ENCODE data around the gene NDUFA13.

NDUFA13 gene

GRCh38 chr19:19532806-19533701, 17.0 kb downstream of the NDUFA13 start:
- no peak for DNase-seq (ENCODE audit: low read depth, low spot score)

GRCh38 chr19:19533841-19534240, 17.8 kb downstream of the NDUFA13 start:
- DNase-seq (ENCODE audit: low read depth, low spot score), result no peak

DNA sequence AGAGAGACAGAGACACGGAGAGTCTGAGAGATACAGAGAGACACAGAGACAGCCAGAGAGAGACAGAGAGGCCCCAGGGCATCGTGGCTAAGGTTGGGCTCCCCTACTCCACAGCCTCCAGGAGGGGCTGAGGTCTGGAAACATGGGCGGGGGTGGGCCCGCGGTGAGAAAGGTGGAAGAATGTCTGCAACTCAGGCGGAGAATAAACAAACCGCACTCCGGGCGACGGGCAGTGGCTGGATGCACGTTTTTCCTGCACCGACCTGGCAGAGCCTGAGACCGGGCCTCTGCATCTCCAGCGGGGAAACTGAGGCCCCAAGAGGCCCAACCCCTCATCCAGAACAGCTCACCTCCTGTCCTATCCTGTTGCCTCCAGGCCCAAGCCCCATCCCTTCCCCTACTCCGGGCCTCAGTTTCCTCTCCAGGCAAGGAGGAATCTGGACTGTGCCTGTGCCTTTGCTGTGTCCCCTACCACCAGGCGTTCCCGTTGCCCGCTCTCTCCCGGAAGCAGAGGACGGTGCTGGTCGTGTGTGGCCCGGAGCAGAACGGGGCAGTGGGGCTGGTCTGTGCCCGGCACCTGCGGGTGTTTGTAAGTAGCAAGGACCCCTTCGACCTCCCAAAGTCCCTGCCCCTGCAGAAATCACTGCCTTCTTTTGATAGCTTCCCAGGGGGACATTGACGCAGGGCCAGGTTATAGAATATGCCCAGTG, 18.7 kb downstream of the NDUFA13 start:
- DNase-seq (ENCODE audit: low read depth, low spot score), result no peak

GRCh38 chr19:19535311-19536191, 19.5 kb downstream of the NDUFA13 start:
- DNase-seq (ENCODE audit: low read depth, low spot score), result no peak

- DNase-seq (ENCODE audit: low read depth, low spot score), result no peak
These were observed 21.3 kb downstream of the NDUFA13 start for GRCh38 chr19:19537075-19538048.

- DNase-seq (ENCODE audit: low read depth, low spot score), result no peak
These were observed 22.2 kb downstream of the NDUFA13 start, which contains the start of gene CILP2 for GRCh38 chr19:19538061-19538784. Gene CILP2, plus strand, starts transcription at chr19:19538265. Its CDS starts 85 bp downstream, at chr19:19538350.

DNA sequence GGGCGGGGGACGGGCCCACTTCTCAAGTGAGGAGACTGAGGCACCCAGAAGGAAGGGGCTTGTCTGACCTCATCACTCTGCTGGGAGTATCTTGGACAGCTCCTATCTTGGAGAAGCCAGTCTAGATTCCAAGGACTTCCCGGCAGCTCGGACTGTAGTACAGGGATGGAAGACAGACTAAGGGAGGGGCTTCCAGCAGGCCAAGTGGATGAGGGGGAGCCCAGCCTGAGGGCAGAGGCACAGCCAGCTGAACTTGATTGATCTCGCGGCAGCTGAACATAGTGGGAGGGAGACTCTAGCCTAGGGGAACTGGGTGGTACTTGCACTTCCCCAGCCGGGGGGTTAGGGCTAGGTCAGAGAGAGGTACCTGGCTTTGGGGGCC, 22.8 kb downstream of the NDUFA13 start:
- no peak for DNase-seq (ENCODE audit: low read depth, low spot score)

DNA sequence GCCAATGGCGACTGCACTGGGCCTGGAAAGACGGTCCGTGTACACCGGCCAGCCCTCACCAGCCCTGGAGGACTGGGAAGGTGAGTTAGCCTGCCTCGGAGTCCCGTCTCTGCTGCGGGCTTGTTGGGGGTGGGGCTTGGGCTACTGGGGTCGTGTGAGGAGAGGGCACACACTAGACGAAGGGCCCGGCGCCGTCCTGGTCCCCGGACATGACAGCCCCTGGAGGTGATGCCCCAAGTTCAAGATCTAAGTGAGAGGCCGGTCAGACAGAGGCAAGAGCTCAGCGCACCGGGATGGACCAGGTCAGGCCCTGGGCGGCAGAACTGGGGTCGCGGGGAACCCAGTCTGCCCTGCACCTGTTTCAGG, 23.7 kb downstream of the NDUFA13 start:
- no peak for DNase-seq (ENCODE audit: low read depth, low spot score)

DNA sequence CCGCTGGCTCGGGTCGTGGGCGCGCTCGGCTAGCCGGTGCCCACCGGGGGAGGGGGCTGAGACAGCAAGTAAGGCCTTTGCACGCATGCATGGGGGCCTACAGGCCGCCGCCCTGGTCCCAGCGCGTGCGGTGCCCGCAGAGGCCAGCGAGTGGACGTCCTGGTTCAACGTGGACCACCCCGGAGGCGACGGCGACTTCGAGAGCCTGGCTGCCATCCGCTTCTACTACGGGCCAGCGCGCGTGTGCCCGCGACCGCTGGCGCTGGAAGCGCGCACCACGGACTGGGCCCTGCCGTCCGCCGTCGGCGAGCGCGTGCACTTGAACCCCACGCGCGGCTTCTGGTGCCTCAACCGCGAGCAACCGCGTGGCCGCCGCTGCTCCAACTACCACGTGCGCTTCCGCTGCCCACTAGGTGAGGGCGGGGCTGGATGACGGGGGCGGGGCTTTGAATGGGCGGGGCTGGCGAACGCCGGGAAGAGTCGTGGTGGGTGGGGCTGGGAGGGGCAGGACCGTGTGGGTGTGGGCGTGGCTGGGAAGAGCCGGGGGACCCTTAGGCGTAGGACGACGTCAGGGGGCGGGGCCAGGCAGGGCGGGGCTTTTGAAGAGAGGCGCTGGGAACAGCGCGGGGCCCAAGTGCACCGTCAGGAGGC, 24.2 kb downstream of the NDUFA13 start:
- peak; percentile 26 for DNase-seq (ENCODE audit: low read depth, low spot score)

- DNase-seq (ENCODE audit: low read depth, low spot score), result peak; percentile 38
These were observed 24.9 kb downstream of the NDUFA13 start for GRCh38 chr19:19540715-19541515.

DNA sequence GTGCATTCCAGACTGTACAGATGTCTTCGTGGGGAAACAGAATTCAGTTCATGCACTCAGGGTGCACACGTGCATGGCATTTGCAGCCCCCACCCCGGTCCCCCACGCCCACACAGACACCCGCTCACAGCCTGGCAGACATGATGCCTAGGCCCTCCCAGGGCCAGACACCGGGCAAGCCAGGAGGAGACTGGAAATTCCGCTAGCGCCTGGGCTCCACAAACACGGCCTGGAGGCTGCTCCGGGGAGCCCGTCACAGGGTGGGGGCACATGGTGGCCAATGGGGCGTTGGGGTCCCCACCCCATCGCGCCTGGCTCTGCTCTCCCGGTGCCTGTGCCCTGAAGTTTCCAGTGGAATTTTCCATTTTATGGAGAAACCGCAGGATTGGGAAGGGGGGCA, 25.6 kb downstream of the NDUFA13 start:
- DNase-seq (ENCODE audit: low read depth, low spot score), result no peak

DNA sequence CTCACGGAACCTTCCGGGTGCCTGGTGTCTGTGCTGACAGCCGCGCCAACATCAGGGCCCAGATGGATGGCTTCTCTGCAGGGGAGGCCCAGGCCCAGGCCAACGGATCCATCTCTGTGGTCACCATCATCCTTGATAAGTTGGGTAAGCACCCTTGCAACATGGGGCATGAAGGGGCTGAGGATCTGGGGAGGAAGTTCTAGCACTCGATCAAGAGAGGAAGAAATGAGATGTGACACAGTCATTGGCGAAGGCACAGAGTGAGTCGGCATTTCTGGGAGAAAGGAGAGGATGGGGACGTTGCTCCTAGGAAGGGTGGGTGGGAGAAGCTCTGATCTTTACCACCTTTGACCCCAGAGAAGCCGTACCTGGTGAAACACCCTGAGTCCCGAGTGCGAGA, 26.5 kb downstream of the NDUFA13 start:
- DNase-seq (ENCODE audit: low read depth, low spot score), result no peak

DNA sequence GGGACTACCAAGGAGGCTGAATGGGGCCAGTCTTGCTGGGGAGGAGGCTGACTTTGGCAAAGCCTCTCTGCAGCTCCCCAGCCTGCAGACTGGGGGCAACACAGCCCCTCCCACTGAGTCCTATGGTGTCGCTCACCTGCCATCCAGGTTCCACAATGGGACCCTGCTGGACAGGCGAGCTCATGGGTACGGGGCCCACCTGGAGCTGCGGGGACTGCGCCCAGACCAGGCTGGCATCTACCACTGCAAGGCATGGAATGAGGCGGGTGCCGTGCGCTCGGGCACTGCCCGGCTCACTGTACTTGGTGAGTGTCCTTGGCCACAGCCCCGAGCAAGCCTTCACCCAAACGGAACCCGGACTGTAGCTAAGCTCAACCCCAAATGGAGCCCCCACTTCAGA, 27.1 kb downstream of the NDUFA13 start:
- no peak for DNase-seq (ENCODE audit: low read depth, low spot score)

GRCh38 chr19:19543640-19544039, 27.6 kb downstream of the NDUFA13 start:
- DNase-seq (ENCODE audit: low read depth, low spot score), result no peak

- DNase-seq (ENCODE audit: low read depth, low spot score), result no peak
These were observed 28.4 kb downstream of the NDUFA13 start for GRCh38 chr19:19544257-19544953.

- no peak for DNase-seq (ENCODE audit: low read depth, low spot score)
These were observed 29.0 kb downstream of the NDUFA13 start for GRCh38 chr19:19544954-19545591.

DNA sequence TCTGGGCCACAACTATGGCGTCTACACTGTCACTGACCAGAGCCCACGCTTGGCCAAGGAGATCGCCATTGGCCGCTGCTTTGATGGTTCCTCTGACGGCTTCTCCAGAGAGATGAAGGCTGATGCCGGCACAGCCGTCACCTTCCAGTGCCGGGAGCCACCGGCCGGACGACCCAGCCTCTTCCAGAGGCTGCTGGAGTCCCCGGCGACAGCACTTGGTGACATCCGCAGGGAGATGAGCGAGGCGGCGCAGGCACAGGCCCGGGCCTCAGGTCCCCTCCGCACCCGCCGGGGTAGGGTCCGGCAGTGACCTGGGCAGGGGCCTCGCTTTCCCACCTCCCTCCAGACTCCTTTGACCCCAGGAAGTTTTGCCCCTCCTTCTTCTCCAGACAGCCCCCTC, 29.7 kb downstream of the NDUFA13 start:
- DNase-seq (ENCODE audit: low read depth, low spot score), result no peak

DNA sequence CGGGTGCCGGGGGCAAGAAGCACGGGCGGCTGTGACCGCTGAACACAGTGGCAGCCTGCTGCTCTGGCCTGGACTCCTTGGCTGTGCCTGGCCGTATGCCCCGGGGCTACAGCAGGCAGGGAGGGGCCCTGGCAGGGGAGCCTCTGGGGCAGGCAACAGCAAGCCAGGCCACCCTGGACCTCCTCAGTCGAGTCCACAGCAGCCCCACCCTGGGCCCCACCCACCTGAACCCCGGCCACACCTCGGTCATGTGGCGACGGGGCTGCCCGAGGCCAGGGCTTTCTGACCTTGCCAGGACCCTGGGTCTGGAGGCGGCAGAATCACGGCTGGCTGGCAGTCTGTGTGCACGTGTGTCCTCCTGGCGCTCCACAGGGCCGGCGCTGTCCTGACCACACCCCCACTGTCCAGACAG, 30.7 kb downstream of the NDUFA13 start:
- no peak for DNase-seq (ENCODE audit: low read depth, low spot score)
